Nephron (organoid): Measurements from ENCODE around the gene MRPS15.

Experiments
- H3K27ac Mint-ChIP-seq, 3 experiments: 2 replicates each; pipeline ENCODE4 v1.8.0; 2020; ENCODE audit warnings: mixed read lengths in 3 of 3, mild to moderate bottlenecking in 2 of 3, moderate library complexity in 1 of 3
- H3K27me3 Mint-ChIP-seq: 2 replicates; pipeline ENCODE4 v1.8.0; 2021; ENCODE audit warnings: low read depth, mild to moderate bottlenecking, moderate library complexity, mixed read lengths
- H3K36me3 Mint-ChIP-seq: 2 replicates; pipeline ENCODE4 v1.8.0; 2020; ENCODE audit warnings: low read depth, mixed read lengths
- H3K4me1 Mint-ChIP-seq: 2 replicates; pipeline ENCODE4 v1.8.0; 2020; ENCODE audit warnings: mixed read lengths
- H3K4me3 Mint-ChIP-seq, 3 experiments: 2 replicates each; pipeline ENCODE4 v1.8.0; 2020; ENCODE audit warnings: mild to moderate bottlenecking in 3 of 3, mixed read lengths in 3 of 3, moderate library complexity in 2 of 3
- H3K9me3 Mint-ChIP-seq: 2 replicates; pipeline ENCODE4 v1.8.0; 2020; ENCODE audit warnings: mixed read lengths
- CTCF ChIP-seq, 3 experiments: fragments of 200-600 bp; sonication (generic); IDR thresholded peaks; one replicate each; pipeline ENCODE4 v1.5.0; 2021; ENCODE audit warnings: antibody characterized with exemption in 3 of 3; ENCODE audit not compliant: unreplicated experiment in 3 of 3

MRPS15 gene

GRCh38 chr1:36467027-36467410, 2.8 kb upstream of the MRPS15 start:
- H3K36me3 Mint-ChIP-seq, result no peaks in the 10 kb centered on the region
- no peaks in the 10 kb centered on the region for H3K9me3 Mint-ChIP-seq
- no peaks in the 10 kb centered on the region for H3K27me3 Mint-ChIP-seq
- no peak overlapping the region for H3K27ac Mint-ChIP-seq
- peaks cover 30% of the 10 kb centered on the region for H3K4me1 Mint-ChIP-seq
- H3K4me3 Mint-ChIP-seq, result no peak overlapping the region
- TF ChIP-seq CTCF (IDR thresholded peaks at IDR 0.05; ENCODE audit: unreplicated experiment in 3 of 3), result no peak

- Mint-ChIP-seq H3K36me3 (peaks cover under 1% of the 10 kb centered on the region), H3K27ac (peak overlapping the region in 1 of 3 experiments; percentile 100), H3K9me3 (no peaks in the 10 kb centered on the region), H3K27me3 (no peaks in the 10 kb centered on the region), H3K4me1 (peaks cover 26% of the 10 kb centered on the region), H3K4me3 (no peak overlapping the region)
- no peak for TF ChIP-seq CTCF (IDR thresholded peaks at IDR 0.05; ENCODE audit: unreplicated experiment in 3 of 3)
Observed at GRCh38 chr1:36466370-36467026, 2.3 kb upstream of the MRPS15 start.

GRCh38 chr1:36465731-36466369, 1.7 kb upstream of the MRPS15 start:
- Mint-ChIP-seq H3K4me3 (peak overlapping the region; percentile 56 to 100 (median 95)), H3K36me3 (peaks cover 7% of the 10 kb centered on the region), H3K4me1 (peaks cover 26% of the 10 kb centered on the region), H3K27me3 (no peaks in the 10 kb centered on the region), H3K9me3 (no peaks in the 10 kb centered on the region), H3K27ac (peak overlapping the region; percentile 96 to 100 (median 99))
- TF ChIP-seq CTCF (IDR thresholded peaks at IDR 0.05; ENCODE audit: unreplicated experiment in 3 of 3), result no peak

GRCh38 chr1:36464605-36465393, 615 bp upstream of the MRPS15 start:
- Mint-ChIP-seq H3K4me3 (peak overlapping the region; percentile 95 to 100 (median 98)), H3K9me3 (no peaks in the 10 kb centered on the region), H3K27me3 (no peaks in the 10 kb centered on the region), H3K36me3 (peaks cover 12% of the 10 kb centered on the region), H3K27ac (peak overlapping the region; percentile 96 to 100 (median 99)), H3K4me1 (peaks cover 26% of the 10 kb centered on the region)
- no peak for TF ChIP-seq CTCF (IDR thresholded peaks at IDR 0.05; ENCODE audit: unreplicated experiment in 3 of 3)

- H3K27ac Mint-ChIP-seq, result peak overlapping the region; percentile 96 to 100 (median 99)
- no peaks in the 10 kb centered on the region for H3K27me3 Mint-ChIP-seq
- H3K36me3 Mint-ChIP-seq, result peaks cover 21% of the 10 kb centered on the region
- H3K4me3 Mint-ChIP-seq, result peak overlapping the region; percentile 95 to 100 (median 98)
- no peak for TF ChIP-seq CTCF (IDR thresholded peaks at IDR 0.05; ENCODE audit: unreplicated experiment in 3 of 3)
- H3K4me1 Mint-ChIP-seq, result peaks cover 26% of the 10 kb centered on the region
- no peaks in the 10 kb centered on the region for H3K9me3 Mint-ChIP-seq
Observed at GRCh38 chr1:36463463-36463802, 751 bp downstream of the MRPS15 start.
